HCT116 (cell line): ENCODE data around the gene PTP4A2.

ENCODE experiments used
- EZH2 ChIP-seq: fragments of 200-600 bp; sonication (generic); IDR thresholded peaks from 2 replicates; pipeline ENCODE4 v1.6.1; 2017; ENCODE audit warnings: antibody characterized with exemption, mixed run types
- JUND ChIP-seq: IDR thresholded peaks from 2 replicates; pipeline ENCODE4 v1.6.1; 2012
- POLR2A ChIP-seq: IDR thresholded peaks from 2 replicates; pipeline ENCODE4 v1.7.0; 2011; ENCODE audit warnings: borderline replicate concordance; ENCODE audit not compliant: insufficient read depth, insufficient read length; ENCODE audit errors: extremely low read depth
- POLR2AphosphoS5 ChIP-seq: IDR thresholded peaks from 2 replicates; pipeline ENCODE4 v1.6.1; 2011; ENCODE audit warnings: mild to moderate bottlenecking, low read depth, low read length, moderate library complexity
- RAD21 ChIP-seq: IDR thresholded peaks from 2 replicates; pipeline ENCODE4 v1.6.1; 2012; ENCODE audit warnings: low read depth, mild to moderate bottlenecking
- SIN3A ChIP-seq: IDR thresholded peaks from 2 replicates; pipeline ENCODE4 v1.6.1; 2012; ENCODE audit warnings: low read depth
- SP1 ChIP-seq: IDR thresholded peaks from 2 replicates; pipeline ENCODE4 v1.6.1; 2012; ENCODE audit warnings: low read depth
- SRF ChIP-seq: IDR thresholded peaks from 2 replicates; pipeline ENCODE4 v1.6.1; 2012; ENCODE audit warnings: low read depth
- TF ChIP-seq, protein P1 (sequence below): IDR thresholded peaks from 2 replicates; pipeline ENCODE4 v1.6.1; 2012
- TF ChIP-seq, protein P2 (sequence below): IDR thresholded peaks from 2 replicates; pipeline ENCODE4 v1.6.1; 2012; ENCODE audit warnings: low read depth
- TF ChIP-seq, protein P3 (sequence below), 3 experiments: fragments of 200-600 bp in 1 of 3; sonication (generic) in 1 of 3; IDR thresholded peaks in 2 of 3; conservative IDR thresholded peaks in 1 of 3; 2 replicates each; pipeline ENCODE4 v1.5.1; 2012 to 2017; ENCODE audit warnings: low read depth in 2 of 3, low read length in 2 of 3, antibody characterized with exemption in 1 of 3, borderline replicate concordance in 1 of 3, control low read depth in 1 of 3, mild to moderate bottlenecking in 1 of 3, mixed read lengths in 1 of 3, mixed run types in 1 of 3, moderate library complexity in 1 of 3; ENCODE audit not compliant: insufficient read depth in 1 of 3

DNA sequence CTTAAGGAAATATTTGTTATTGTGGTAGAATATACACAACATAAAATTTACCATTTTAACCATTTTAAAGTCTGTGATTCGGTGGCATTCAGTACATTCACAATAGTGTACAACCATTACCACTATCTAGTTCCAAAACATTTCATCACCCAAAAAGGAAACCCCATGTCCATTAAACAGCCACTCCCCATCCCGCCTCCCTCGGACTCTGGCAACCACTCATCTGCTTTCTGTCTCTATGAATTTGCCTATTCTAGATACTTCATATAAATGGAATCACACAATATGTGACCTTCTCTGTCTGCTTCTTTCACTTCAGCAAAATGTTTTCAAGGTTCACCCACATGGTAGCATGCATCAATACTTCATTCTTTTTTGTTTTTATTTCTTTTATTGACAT, 51.3 kb downstream of the PTP4A2 start:
- TF ChIP-seq, protein P1, sequence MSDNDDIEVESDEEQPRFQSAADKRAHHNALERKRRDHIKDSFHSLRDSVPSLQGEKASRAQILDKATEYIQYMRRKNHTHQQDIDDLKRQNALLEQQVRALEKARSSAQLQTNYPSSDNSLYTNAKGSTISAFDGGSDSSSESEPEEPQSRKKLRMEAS = no peak
- TF ChIP-seq RAD21 = no peak
- no peak for TF ChIP-seq POLR2AphosphoS5
- no peak for TF ChIP-seq SRF
- no peak for TF ChIP-seq SIN3A
- TF ChIP-seq, protein P2, sequence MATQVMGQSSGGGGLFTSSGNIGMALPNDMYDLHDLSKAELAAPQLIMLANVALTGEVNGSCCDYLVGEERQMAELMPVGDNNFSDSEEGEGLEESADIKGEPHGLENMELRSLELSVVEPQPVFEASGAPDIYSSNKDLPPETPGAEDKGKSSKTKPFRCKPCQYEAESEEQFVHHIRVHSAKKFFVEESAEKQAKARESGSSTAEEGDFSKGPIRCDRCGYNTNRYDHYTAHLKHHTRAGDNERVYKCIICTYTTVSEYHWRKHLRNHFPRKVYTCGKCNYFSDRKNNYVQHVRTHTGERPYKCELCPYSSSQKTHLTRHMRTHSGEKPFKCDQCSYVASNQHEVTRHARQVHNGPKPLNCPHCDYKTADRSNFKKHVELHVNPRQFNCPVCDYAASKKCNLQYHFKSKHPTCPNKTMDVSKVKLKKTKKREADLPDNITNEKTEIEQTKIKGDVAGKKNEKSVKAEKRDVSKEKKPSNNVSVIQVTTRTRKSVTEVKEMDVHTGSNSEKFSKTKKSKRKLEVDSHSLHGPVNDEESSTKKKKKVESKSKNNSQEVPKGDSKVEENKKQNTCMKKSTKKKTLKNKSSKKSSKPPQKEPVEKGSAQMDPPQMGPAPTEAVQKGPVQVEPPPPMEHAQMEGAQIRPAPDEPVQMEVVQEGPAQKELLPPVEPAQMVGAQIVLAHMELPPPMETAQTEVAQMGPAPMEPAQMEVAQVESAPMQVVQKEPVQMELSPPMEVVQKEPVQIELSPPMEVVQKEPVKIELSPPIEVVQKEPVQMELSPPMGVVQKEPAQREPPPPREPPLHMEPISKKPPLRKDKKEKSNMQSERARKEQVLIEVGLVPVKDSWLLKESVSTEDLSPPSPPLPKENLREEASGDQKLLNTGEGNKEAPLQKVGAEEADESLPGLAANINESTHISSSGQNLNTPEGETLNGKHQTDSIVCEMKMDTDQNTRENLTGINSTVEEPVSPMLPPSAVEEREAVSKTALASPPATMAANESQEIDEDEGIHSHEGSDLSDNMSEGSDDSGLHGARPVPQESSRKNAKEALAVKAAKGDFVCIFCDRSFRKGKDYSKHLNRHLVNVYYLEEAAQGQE = no peak
- TF ChIP-seq, protein P3, sequence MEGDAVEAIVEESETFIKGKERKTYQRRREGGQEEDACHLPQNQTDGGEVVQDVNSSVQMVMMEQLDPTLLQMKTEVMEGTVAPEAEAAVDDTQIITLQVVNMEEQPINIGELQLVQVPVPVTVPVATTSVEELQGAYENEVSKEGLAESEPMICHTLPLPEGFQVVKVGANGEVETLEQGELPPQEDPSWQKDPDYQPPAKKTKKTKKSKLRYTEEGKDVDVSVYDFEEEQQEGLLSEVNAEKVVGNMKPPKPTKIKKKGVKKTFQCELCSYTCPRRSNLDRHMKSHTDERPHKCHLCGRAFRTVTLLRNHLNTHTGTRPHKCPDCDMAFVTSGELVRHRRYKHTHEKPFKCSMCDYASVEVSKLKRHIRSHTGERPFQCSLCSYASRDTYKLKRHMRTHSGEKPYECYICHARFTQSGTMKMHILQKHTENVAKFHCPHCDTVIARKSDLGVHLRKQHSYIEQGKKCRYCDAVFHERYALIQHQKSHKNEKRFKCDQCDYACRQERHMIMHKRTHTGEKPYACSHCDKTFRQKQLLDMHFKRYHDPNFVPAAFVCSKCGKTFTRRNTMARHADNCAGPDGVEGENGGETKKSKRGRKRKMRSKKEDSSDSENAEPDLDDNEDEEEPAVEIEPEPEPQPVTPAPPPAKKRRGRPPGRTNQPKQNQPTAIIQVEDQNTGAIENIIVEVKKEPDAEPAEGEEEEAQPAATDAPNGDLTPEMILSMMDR (IDR thresholded peaks at IDR 0.05 in 2 of 3, conservative IDR thresholded peaks at IDR 0.05 in 1 of 3; ENCODE audit: borderline replicate concordance in 1 of 3, insufficient read depth in 1 of 3, low read depth in 2 of 3, low read length in 2 of 3) = no peak
- no peak for TF ChIP-seq EZH2
- no peak for TF ChIP-seq POLR2A
- no peak for TF ChIP-seq JUND
- TF ChIP-seq SP1 = no peak
